ENCODE data around the gene TERB1. TPM values are rescaled to one million over a fixed set of nuclear protein-coding genes. Genes with fewer than 3 reads are reported as not detected.

The TERB1 gene
- total RNA-seq, 1 experiment from 2014 or later: not detected

DNA sequence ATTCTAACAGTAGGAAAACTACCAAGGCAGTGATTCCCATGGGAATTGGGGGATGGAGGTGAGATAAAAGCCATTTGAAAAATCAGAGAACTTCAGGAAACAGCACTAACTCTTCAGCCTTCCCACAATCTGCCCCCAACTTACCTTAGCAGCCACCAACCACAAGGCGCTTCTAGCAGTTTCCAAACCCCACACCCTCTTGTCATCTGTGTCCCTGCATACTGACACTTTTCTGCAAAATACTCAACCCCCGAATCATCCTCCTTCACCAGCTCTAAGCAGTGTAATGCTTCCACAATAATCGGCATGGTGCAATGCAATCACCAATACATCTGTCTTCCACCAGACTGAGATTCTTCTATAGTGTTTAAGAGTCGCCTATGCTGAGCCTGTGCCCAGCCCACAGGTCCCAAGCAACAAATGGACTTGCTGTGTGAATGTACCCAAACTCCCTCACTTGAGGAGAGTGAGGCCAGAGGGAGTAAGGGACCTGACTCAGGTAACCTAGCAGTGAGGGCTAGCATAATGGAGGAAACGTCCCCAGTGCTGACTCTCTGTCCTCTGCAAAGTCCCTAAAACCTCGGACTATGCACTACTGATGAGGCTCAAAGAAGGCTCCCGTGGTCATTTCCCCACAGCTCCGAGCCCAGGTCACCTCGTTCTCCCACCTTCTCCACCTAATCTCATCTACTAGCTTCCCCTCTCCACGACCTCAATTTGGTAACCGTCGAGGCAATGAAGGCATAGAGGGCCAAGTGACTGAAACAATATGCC is 50.9 kb downstream of the TERB1 start (continued):
- TF ChIP-seq YY1 (IDR thresholded peaks at IDR 0.05; ENCODE audit: extremely low read depth, insufficient replicate concordance, low read depth, low read length): no peak
- TF ChIP-seq POLR2A (IDR thresholded peaks at IDR 0.05; ENCODE audit: borderline replicate concordance, extremely low read depth, insufficient read depth, insufficient read length): no peak
- TF ChIP-seq SIN3A (IDR thresholded peaks at IDR 0.05; ENCODE audit: low read depth): no peak

GRCh38 chr16:66746682-66747081 is 54.7 kb downstream of the TERB1 start:
- no peak overlapping the region for H3K4me3 ChIP-seq (replicated peaks in 1 of 2; ENCODE audit: low read depth in 1 of 2, low read length in 2 of 2)
- H3K9ac ChIP-seq (ENCODE audit: low read length): no peak overlapping the region
- H3K79me2 ChIP-seq (ENCODE audit: insufficient read depth, low read length): peaks cover 80% of the 10 kb centered on the region
- ChIA-PET RAD21 (ENCODE audit: low non-redundant PET in 1 of 2, low total read pairs in 2 of 2, uncharacterized antibody in 2 of 2, unreplicated experiment in 2 of 2) (no interaction called here), POLR2A (no interaction called here), CTCF (no interaction called here)
- H3K36me3 ChIP-seq (ENCODE audit: control insufficient read depth in 1 of 2, insufficient read depth in 2 of 2, low read length in 2 of 2): peaks cover 24 to 34% of the 10 kb centered on the region in 2 experiments; a peak in 3 of 4 replicates
- ATAC-seq (no peak), DNase-seq (ENCODE audit: low read depth, low spot score) (no peak)
- no peaks in the 10 kb centered on the region for H3K9me2 ChIP-seq (ENCODE audit: insufficient read depth)
- BruUV-seq (replicated peaks): no TSS peak
- H3K4me2 ChIP-seq (ENCODE audit: low read length): no peak overlapping the region
- no peak overlapping the region for H3K27ac ChIP-seq (ENCODE audit: low read depth, low read length)
- H3K27me3 ChIP-seq (ENCODE audit: insufficient read depth, low read length): no peaks in the 10 kb centered on the region
- peaks cover 18 to 20% of the 10 kb centered on the region in 2 experiments for H3K4me1 ChIP-seq (ENCODE audit: control insufficient read depth in 1 of 2, insufficient read depth in 2 of 2, low read length in 2 of 2)
- intact Hi-C loops (cut with micrococcal nuclease): no loop called here
- H3K9me3 ChIP-seq (ENCODE audit: control insufficient read depth in 1 of 2, insufficient read depth in 1 of 2, low read depth in 1 of 2, low read length in 2 of 2): no peaks in the 10 kb centered on the region
- no peak overlapping the region for H2AFZ ChIP-seq (ENCODE audit: low read depth, low read length, poor library complexity, severe bottlenecking)
- no peaks in the 10 kb centered on the region; the same call in 1 of the 2 replicates for H4K20me1 ChIP-seq (ENCODE audit: insufficient read depth)
- TF ChIP-seq, protein P1, sequence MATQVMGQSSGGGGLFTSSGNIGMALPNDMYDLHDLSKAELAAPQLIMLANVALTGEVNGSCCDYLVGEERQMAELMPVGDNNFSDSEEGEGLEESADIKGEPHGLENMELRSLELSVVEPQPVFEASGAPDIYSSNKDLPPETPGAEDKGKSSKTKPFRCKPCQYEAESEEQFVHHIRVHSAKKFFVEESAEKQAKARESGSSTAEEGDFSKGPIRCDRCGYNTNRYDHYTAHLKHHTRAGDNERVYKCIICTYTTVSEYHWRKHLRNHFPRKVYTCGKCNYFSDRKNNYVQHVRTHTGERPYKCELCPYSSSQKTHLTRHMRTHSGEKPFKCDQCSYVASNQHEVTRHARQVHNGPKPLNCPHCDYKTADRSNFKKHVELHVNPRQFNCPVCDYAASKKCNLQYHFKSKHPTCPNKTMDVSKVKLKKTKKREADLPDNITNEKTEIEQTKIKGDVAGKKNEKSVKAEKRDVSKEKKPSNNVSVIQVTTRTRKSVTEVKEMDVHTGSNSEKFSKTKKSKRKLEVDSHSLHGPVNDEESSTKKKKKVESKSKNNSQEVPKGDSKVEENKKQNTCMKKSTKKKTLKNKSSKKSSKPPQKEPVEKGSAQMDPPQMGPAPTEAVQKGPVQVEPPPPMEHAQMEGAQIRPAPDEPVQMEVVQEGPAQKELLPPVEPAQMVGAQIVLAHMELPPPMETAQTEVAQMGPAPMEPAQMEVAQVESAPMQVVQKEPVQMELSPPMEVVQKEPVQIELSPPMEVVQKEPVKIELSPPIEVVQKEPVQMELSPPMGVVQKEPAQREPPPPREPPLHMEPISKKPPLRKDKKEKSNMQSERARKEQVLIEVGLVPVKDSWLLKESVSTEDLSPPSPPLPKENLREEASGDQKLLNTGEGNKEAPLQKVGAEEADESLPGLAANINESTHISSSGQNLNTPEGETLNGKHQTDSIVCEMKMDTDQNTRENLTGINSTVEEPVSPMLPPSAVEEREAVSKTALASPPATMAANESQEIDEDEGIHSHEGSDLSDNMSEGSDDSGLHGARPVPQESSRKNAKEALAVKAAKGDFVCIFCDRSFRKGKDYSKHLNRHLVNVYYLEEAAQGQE (IDR thresholded peaks at IDR 0.05; ENCODE audit: low read depth): no peak
- no peak for TF ChIP-seq TCF7L2 (IDR thresholded peaks at IDR 0.05; ENCODE audit: borderline replicate concordance, extremely low read depth, insufficient read depth, insufficient read length)
- no peak for TF ChIP-seq EGR1 (IDR thresholded peaks at IDR 0.05; ENCODE audit: low read depth)
- TF ChIP-seq, protein P2, sequence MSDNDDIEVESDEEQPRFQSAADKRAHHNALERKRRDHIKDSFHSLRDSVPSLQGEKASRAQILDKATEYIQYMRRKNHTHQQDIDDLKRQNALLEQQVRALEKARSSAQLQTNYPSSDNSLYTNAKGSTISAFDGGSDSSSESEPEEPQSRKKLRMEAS (IDR thresholded peaks at IDR 0.05): no peak
- no peak for TF ChIP-seq JUND (IDR thresholded peaks at IDR 0.05)
- TF ChIP-seq, protein P3, sequence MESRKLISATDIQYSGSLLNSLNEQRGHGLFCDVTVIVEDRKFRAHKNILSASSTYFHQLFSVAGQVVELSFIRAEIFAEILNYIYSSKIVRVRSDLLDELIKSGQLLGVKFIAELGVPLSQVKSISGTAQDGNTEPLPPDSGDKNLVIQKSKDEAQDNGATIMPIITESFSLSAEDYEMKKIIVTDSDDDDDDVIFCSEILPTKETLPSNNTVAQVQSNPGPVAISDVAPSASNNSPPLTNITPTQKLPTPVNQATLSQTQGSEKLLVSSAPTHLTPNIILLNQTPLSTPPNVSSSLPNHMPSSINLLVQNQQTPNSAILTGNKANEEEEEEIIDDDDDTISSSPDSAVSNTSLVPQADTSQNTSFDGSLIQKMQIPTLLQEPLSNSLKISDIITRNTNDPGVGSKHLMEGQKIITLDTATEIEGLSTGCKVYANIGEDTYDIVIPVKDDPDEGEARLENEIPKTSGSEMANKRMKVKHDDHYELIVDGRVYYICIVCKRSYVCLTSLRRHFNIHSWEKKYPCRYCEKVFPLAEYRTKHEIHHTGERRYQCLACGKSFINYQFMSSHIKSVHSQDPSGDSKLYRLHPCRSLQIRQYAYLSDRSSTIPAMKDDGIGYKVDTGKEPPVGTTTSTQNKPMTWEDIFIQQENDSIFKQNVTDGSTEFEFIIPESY (IDR thresholded peaks at IDR 0.05; ENCODE audit: extremely low read depth, insufficient replicate concordance, low read length): no peak
- TF ChIP-seq POLR2A (IDR thresholded peaks at IDR 0.05; ENCODE audit: borderline replicate concordance, extremely low read depth, insufficient read depth, insufficient read length): no peak
- no peak for TF ChIP-seq ATF3 (IDR thresholded peaks at IDR 0.05)
- no peak for TF ChIP-seq RAD21 (IDR thresholded peaks at IDR 0.05; ENCODE audit: low read depth)
- no peak for TF ChIP-seq EZH2phosphoT487 (IDR thresholded peaks at IDR 0.05; ENCODE audit: borderline replicate concordance)
- TF ChIP-seq CEBPB (IDR thresholded peaks at IDR 0.05; ENCODE audit: low read depth): no peak
- no peak for TF ChIP-seq YY1 (IDR thresholded peaks at IDR 0.05; ENCODE audit: extremely low read depth, insufficient replicate concordance, low read depth, low read length)
- TF ChIP-seq CBX3 (IDR thresholded peaks at IDR 0.05; ENCODE audit: low read depth): no peak
- TF ChIP-seq POLR2AphosphoS5 (IDR thresholded peaks at IDR 0.05; ENCODE audit: low read depth, low read length): no peak
- no peak for TF ChIP-seq SIN3A (IDR thresholded peaks at IDR 0.05; ENCODE audit: low read depth)
- no peak for TF ChIP-seq FOSL1 (IDR thresholded peaks at IDR 0.05; ENCODE audit: low read depth)
- no peak for TF ChIP-seq ELF1 (IDR thresholded peaks at IDR 0.05; ENCODE audit: borderline replicate concordance, low read depth)
- no peak for TF ChIP-seq ZFX (IDR thresholded peaks at IDR 0.05)
- TF ChIP-seq ZNF274 (IDR thresholded peaks at IDR 0.05; ENCODE audit: low read depth, low read length): no peak
